NCI-H510A treated with DMSO at 0.1 percent for 48 hours (cell line): ENCODE data around the gene MOCOS.
"Not testable (repeated sequence)": the region's sequence is repeated elsewhere in the genome, so short reads cannot be mapped to it uniquely, and the experiment has no call there.

Source experiments
- DNase-seq: peaks from one replicate; lab custom pipeline; 2025; lab: John Stamatoyannopoulos, UW

MOCOS gene

GRCh38 chr18:36187193-36187825 lies at the start of gene MOCOS:
Gene MOCOS (plus strand): TSS chr18:36187497. CDS start chr18:36187540, 43 bp downstream.
- peak; percentile 85 for DNase-seq

GRCh38 chr18:36139245-36139644 lies 48.1 kb upstream of the MOCOS start:
- DNase-seq, result peak; percentile 80

GRCh38 chr18:36141576-36141975 lies 45.7 kb upstream of the MOCOS start:
- DNase-seq, result no peak

GRCh38 chr18:36142751-36143150 lies 44.5 kb upstream of the MOCOS start:
- DNase-seq, result no peak

GRCh38 chr18:36143391-36143790 lies 43.9 kb upstream of the MOCOS start:
- DNase-seq, result no peak

- DNase-seq, result no peak
Observed at GRCh38 chr18:36149514-36150289, 37.6 kb upstream of the MOCOS start.

GRCh38 chr18:36152781-36153180 lies 34.5 kb upstream of the MOCOS start:
- DNase-seq, result no peak

GRCh38 chr18:36153203-36153602 lies 34.1 kb upstream of the MOCOS start:
- no peak for DNase-seq

- DNase-seq, result no peak
Observed at GRCh38 chr18:36153771-36154170, 33.5 kb upstream of the MOCOS start.

- DNase-seq, result no peak
Observed at GRCh38 chr18:36155851-36156757, 31.2 kb upstream of the MOCOS start.

- no peak for DNase-seq
Observed at GRCh38 chr18:36157441-36157840, 29.9 kb upstream of the MOCOS start.

- DNase-seq, result no peak
Observed at GRCh38 chr18:36158266-36158867, 28.9 kb upstream of the MOCOS start.

GRCh38 chr18:36160959-36161371 lies 26.3 kb upstream of the MOCOS start:
- DNase-seq, result no peak

GRCh38 chr18:36162981-36163380 lies 24.3 kb upstream of the MOCOS start:
- DNase-seq, result no peak

- no peak for DNase-seq
Observed at GRCh38 chr18:36167692-36168218, 19.5 kb upstream of the MOCOS start.

GRCh38 chr18:36168296-36168695 lies 19.0 kb upstream of the MOCOS start:
- DNase-seq, result not testable (repeated sequence)

GRCh38 chr18:36169938-36170337 lies 17.4 kb upstream of the MOCOS start:
- no peak for DNase-seq

GRCh38 chr18:36175481-36175880 lies 11.8 kb upstream of the MOCOS start:
- DNase-seq, result no peak

GRCh38 chr18:36176177-36176584 lies 11.1 kb upstream of the MOCOS start:
- no peak for DNase-seq

- no peak for DNase-seq
Observed at GRCh38 chr18:36176711-36177110, 10.6 kb upstream of the MOCOS start.

GRCh38 chr18:36177913-36178312 lies 9.4 kb upstream of the MOCOS start:
- DNase-seq, result no peak
